Lung (tissue), 12 donors: ENCODE data around the gene LNX1. TPM values are rescaled to one million over a fixed set of nuclear protein-coding genes. Genes with fewer than 3 reads are reported as not detected.

Experiments used
- ATAC-seq: fragments of 200-7000 bp; cut with Tn5 transposase; one replicate; pipeline ENCODE4 v1.9.1; 2020; ENCODE audit warnings: moderate number of reproducible peaks; ENCODE audit not compliant: insufficient read depth, low FRiP score
- DNase-seq, 3 donors: peaks; one replicate each; pipeline ENCODE4 v3.0.0-alpha.2; 2013 to 2017
- H3K27ac ChIP-seq, 2 donors: one replicate each; pipeline ENCODE4 v1.5.1; 2013; ENCODE audit warnings: mild to moderate bottlenecking in 2 of 2, moderate library complexity in 2 of 2, control low read depth in 1 of 2, inconsistent platforms in 1 of 2, low read depth in 1 of 2, low read length in 1 of 2
- H3K27me3 ChIP-seq, 3 donors: one replicate each; pipeline ENCODE4 v1.5.1; 2013; ENCODE audit warnings: low read length in 2 of 3; ENCODE audit not compliant: control insufficient read depth in 3 of 3, insufficient read depth in 3 of 3
- H3K36me3 ChIP-seq, 4 donors: one replicate each; pipeline ENCODE4 v1.5.1; 2013; ENCODE audit warnings: low read length in 4 of 4, mild to moderate bottlenecking in 1 of 4, moderate library complexity in 1 of 4; ENCODE audit not compliant: control insufficient read depth in 4 of 4, insufficient read depth in 4 of 4
- H3K4me1 ChIP-seq, 5 donors: one replicate each; pipeline ENCODE4 v1.5.1; 2013; ENCODE audit warnings: low read length in 5 of 5, mild to moderate bottlenecking in 2 of 5, moderate library complexity in 1 of 5; ENCODE audit not compliant: control insufficient read depth in 5 of 5, insufficient read depth in 5 of 5
- H3K4me3 ChIP-seq: one replicate; pipeline ENCODE4 v1.5.1; 2013; ENCODE audit warnings: mild to moderate bottlenecking, control low read depth, moderate library complexity
- H3K9ac ChIP-seq, 2 donors: one replicate each; pipeline ENCODE4 v1.5.1; 2013; ENCODE audit warnings: low read length in 2 of 2, control low read depth in 1 of 2; ENCODE audit not compliant: insufficient read depth in 1 of 2
- H3K9me3 ChIP-seq, 4 donors: one replicate each; pipeline ENCODE4 v1.5.1; 2013; ENCODE audit warnings: low read length in 3 of 4, mild to moderate bottlenecking in 1 of 4, moderate library complexity in 1 of 4; ENCODE audit not compliant: control insufficient read depth in 4 of 4, insufficient read depth in 3 of 4
- CTCF ChIP-seq: IDR thresholded peaks from 2 replicates; pipeline ENCODE4 v1.5.1; 2012; ENCODE audit warnings: mild to moderate bottlenecking; ENCODE audit errors: control extremely low read depth, extremely low read depth
- WGBS, 2 donors: extraction: QIAGEN DNeasy Blood & Tissue Kit; methylation state at CpG; one replicate each; pipeline ENCODE4 v1.1.7; 2013; 5-methylcytosine and 5-hydroxymethylcytosine counted together
- polyA plus RNA-seq, 2 donors: library from polyadenylated mRNA; stranded (reverse); fragments of 200-250 nt; gene quantifications; one replicate each; pipeline ENCODE4 v1.2.1, GENCODE V29; 2013
- total RNA-seq, 2 donors: library from RNA; depleted of rRNA in 1 of 2; stranded (reverse); fragments of >200 nt in 1 of 2; gene quantifications; one replicate each; pipeline ENCODE4 v1.2.1, GENCODE V29; 2014 to 2021
- donor health status: control.
- donor health status: control.
- donor health status: Bipolar disorder and iron deficiency.
- donor health status: healthy.
- donor health status: DM: yes; HTN: yes; CAD: no.

LNX1 gene
- total and polyA plus RNA-seq, 4 donors: 1.4 to 5.2 (median 3.2) TPM

DNA sequence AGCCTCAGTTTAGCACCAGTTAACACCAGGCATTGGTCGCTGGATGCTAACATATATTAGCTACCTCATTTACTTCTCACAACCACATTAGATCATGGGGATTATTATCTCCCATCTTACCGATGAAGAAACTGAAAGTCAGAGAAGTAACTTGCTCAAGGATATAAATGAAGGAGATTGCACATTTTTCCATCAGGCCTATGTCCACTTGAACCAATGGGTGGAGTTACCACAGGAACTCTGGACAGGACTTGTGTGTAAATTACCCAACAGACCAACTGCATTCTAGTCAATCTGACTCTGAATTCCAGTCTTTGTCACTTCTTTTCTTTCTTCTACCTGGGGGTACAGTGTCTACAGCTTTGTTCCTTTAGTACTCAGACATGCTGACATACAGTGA is 1.8 kb downstream of the LNX1 start:
- Histone ChIP-seq H3K4me3 (no peak overlapping the region), H3K9ac (no peak overlapping the region), H3K36me3 (no peaks in the 10 kb centered on the region), H3K27me3 (no peaks in the 10 kb centered on the region), H3K27ac (no peak overlapping the region), H3K9me3 (no peaks in the 10 kb centered on the region), H3K4me1 (peaks cover 2 to 44% (median 10%) of the 10 kb centered on the region in 5 donors)
- DNase-seq (no peak), ATAC-seq (no peak)
- 85 to 89% methylated on average over 2 of the region's 2 CpGs for WGBS, 2 donors
- no peak for TF ChIP-seq CTCF

DNA sequence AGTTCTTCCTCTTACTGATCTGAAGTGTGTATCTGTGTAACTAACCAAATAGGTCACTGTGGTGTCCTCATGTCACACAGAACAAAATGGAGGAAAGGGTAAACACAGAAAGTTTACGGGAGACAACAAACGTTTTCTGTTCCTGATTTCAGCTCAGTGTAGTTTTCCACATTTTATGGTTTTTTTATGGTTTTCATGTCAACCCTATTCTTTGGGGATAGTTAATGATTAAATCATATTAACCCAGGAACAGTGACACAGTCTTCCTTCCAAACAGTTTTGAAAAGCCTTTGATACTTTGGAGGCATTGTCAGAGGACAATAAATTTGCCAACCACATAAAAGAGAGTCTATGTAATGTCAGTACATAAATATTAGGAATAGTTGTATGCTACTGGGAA is 4.2 kb downstream of the LNX1 start:
- peaks cover 2 to 49% (median 13%) of the 10 kb centered on the region in 5 donors for H3K4me1 ChIP-seq
- no peaks in the 10 kb centered on the region for H3K9me3 ChIP-seq
- no peak overlapping the region for H3K9ac ChIP-seq
- H3K4me3 ChIP-seq: no peak overlapping the region
- ATAC-seq (no peak), DNase-seq (no peak)
- no peak for TF ChIP-seq CTCF
- no peaks in the 10 kb centered on the region for H3K27me3 ChIP-seq
- H3K27ac ChIP-seq: no peak overlapping the region
- H3K36me3 ChIP-seq: no peaks in the 10 kb centered on the region
- WGBS, 2 donors: 72 to 77% methylated on average over 2 of the region's 2 CpGs

DNA sequence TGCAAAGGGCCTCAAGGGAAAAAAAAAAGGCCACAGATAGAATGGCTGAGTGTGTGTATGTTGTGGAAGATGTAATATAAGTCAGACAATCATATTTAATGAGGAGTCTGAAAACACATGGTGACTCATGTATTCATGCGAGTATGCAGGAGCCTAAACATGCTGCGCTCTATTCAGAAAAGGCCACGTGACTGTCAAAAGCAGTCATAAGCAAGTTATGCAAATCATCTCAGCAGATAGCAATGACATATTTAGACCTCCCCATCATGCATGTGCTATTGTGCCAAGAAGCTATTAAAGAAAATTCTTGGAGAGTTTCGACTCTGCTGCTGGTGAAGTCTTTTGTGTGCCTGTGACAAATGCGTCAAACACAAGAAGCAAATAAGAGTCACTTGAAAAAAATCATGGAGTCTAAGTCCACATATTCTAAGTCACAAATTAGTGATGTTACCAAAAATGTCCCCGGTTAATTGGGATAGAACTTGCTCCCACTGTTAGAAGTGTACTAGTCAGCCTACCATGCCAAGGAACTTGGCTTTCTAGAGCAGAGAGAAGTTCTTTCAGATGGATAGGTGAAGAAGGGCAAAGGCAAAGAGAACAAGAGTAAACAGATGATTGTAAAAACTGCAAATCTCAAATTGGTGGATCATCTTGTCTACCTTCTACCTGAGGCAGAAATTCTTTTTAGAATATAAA is 5.0 kb downstream of the LNX1 start:
- no peaks in the 10 kb centered on the region for H3K9me3 ChIP-seq
- ATAC-seq: no peak
- 83 to 91% methylated on average over 6 of the region's 6 CpGs for WGBS, 2 donors
- TF ChIP-seq CTCF: no peak
- peaks cover 1 to 42% (median 11%) of the 10 kb centered on the region in 5 donors for H3K4me1 ChIP-seq
- peak overlapping the region in 1 of 2 donors; percentile 70 for H3K27ac ChIP-seq
- no peak overlapping the region for H3K4me3 ChIP-seq
- H3K36me3 ChIP-seq: no peaks in the 10 kb centered on the region
- DNase-seq: peak; percentile 53 to 87 (median 87)
- H3K9ac ChIP-seq: no peak overlapping the region
- no peaks in the 10 kb centered on the region for H3K27me3 ChIP-seq

- WGBS, 2 donors: 89 to 90% methylated on average over 4 of the region's 4 CpGs
- Histone ChIP-seq H3K27me3 (no peaks in the 10 kb centered on the region), H3K9me3 (no peaks in the 10 kb centered on the region), H3K4me3 (no peak overlapping the region), H3K27ac (no peak overlapping the region), H3K36me3 (no peaks in the 10 kb centered on the region), H3K9ac (no peak overlapping the region), H3K4me1 (peaks cover 0 to 40% (median 5%) of the 10 kb centered on the region in 5 donors)
- no peak for ATAC-seq
- TF ChIP-seq CTCF: no peak
- no peak for DNase-seq
Observed at GRCh38 chr4:53584658-53585057, 6.6 kb downstream of the LNX1 start.
